Keratinocyte (primary cell): Measurements from ENCODE around the gene POLDIP3.
"Not testable (repeated sequence)": the region's sequence is repeated elsewhere in the genome, so short reads cannot be mapped to it uniquely, and the experiment has no call there.

Source experiments
- CTCF ChIP-seq, 3 experiments: IDR thresholded peaks in 1 of 3; conservative IDR thresholded peaks in 1 of 3; optimal IDR thresholded peaks in 1 of 3; 2 replicates in 2 of 3; 3 replicates in 1 of 3; pipeline versions ENCODE3 to v1.5.1; 2011; ENCODE audit warnings: low read length in 3 of 3, mild to moderate bottlenecking in 3 of 3, moderate library complexity in 2 of 3, control low read depth in 1 of 3, inconsistent platforms in 1 of 3; ENCODE audit not compliant: insufficient read depth in 2 of 3; ENCODE audit errors: extremely low read depth in 1 of 3
- EZH2 ChIP-seq: IDR thresholded peaks from one replicate; pipeline ENCODE4 v1.6.1; 2012; ENCODE audit warnings: inconsistent platforms, mild to moderate bottlenecking, low read length, moderate library complexity

- TF ChIP-seq CTCF (optimal IDR thresholded peaks at IDR 0.05 in 1 of 3, IDR thresholded peaks at IDR 0.05 in 1 of 3, conservative IDR thresholded peaks at IDR 0.05 in 1 of 3; ENCODE audit: extremely low read depth in 1 of 3, insufficient read depth in 2 of 3, low read length in 3 of 3); EZH2: not testable (repeated sequence)
Measured at GRCh38 chr22:42615860-42616175, 1.1 kb upstream of the POLDIP3 start.
